ENCODE results near the gene GRIFIN. TPM values are rescaled to one million over a fixed set of nuclear protein-coding genes. Genes with fewer than 3 reads are reported as not detected.

Gene GRIFIN
- total and polyA plus RNA-seq, 3 donors from 2014 or later = not detected

DNA sequence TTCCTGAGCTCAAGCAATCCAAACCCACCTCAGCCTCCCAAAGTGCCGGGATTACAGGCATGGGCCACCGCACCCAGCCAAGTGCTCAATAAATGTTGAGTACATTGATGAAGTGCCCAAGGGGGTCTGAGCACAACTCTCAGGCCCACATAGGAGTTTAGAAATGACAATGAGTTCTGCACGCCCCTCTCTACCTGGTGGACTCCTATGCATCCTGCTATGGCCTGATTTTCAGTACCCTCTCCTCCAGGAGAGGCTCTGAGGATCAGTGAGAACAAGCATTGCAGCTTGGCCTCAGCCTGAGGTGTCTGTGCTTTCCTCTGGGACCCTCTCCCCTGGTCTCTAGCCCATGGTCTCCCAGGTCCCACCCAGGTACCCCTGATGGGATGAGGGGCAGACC is 20.9 kb upstream of the GRIFIN start:
- no peak for DNase-seq
- no peak overlapping the region for H3K27ac ChIP-seq
- no peaks in the 10 kb centered on the region for H3K27me3 ChIP-seq
- no peaks in the 10 kb centered on the region for H3K36me3 ChIP-seq (ENCODE audit: low read depth, missing control alignments)
- H3K4me3 ChIP-seq = no peak overlapping the region
- 93 to 98% methylated on average over 3 of the region's 3 CpGs for WGBS, 2 donors
- H3K9me3 ChIP-seq = no peaks in the 10 kb centered on the region
- H3K4me1 ChIP-seq = peaks cover 18% of the 10 kb centered on the region
- intact Hi-C loops (cut with DNase I; ENCODE audit: low total_unique reads) = no loop called here
- TF ChIP-seq, protein P1, sequence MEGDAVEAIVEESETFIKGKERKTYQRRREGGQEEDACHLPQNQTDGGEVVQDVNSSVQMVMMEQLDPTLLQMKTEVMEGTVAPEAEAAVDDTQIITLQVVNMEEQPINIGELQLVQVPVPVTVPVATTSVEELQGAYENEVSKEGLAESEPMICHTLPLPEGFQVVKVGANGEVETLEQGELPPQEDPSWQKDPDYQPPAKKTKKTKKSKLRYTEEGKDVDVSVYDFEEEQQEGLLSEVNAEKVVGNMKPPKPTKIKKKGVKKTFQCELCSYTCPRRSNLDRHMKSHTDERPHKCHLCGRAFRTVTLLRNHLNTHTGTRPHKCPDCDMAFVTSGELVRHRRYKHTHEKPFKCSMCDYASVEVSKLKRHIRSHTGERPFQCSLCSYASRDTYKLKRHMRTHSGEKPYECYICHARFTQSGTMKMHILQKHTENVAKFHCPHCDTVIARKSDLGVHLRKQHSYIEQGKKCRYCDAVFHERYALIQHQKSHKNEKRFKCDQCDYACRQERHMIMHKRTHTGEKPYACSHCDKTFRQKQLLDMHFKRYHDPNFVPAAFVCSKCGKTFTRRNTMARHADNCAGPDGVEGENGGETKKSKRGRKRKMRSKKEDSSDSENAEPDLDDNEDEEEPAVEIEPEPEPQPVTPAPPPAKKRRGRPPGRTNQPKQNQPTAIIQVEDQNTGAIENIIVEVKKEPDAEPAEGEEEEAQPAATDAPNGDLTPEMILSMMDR (IDR thresholded peaks at IDR 0.05) = no peak
- TF ChIP-seq POLR2A (IDR thresholded peaks at IDR 0.05) = no peak

DNA sequence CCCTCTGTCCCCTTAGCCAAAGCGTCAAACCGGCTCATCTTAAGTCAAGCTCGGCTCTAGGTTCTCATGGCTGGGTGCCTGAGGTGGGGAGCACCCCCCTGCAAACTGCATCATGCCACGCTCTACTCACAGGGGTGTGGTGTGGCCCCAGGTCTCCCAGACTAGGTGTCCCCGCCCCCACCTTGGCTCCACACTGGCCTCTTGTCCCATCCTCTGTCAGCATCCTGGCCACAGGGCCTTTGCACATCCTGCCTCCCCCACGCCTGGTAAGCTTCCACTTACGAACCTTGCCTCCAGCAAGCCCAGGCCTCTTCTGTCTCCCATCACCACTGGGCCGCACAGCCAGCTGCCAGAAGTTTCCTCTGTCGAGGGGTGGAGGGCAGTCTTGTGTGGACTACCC is 20.2 kb upstream of the GRIFIN start:
- TF ChIP-seq, protein P1 (IDR thresholded peaks at IDR 0.05) = no peak
- no peak for TF ChIP-seq POLR2A (IDR thresholded peaks at IDR 0.05)
- no peak overlapping the region for H3K27ac ChIP-seq
- H3K36me3 ChIP-seq (ENCODE audit: low read depth, missing control alignments) = no peaks in the 10 kb centered on the region
- no peak overlapping the region for H3K4me3 ChIP-seq
- no peaks in the 10 kb centered on the region for H3K27me3 ChIP-seq
- H3K4me1 ChIP-seq = peaks cover 18% of the 10 kb centered on the region
- intact Hi-C loops (cut with DNase I; ENCODE audit: low total_unique reads) = no loop called here
- H3K9me3 ChIP-seq = no peaks in the 10 kb centered on the region
- WGBS, 2 donors = 96 to 98% methylated on average over 9 of the region's 9 CpGs
- no peak for DNase-seq

DNA sequence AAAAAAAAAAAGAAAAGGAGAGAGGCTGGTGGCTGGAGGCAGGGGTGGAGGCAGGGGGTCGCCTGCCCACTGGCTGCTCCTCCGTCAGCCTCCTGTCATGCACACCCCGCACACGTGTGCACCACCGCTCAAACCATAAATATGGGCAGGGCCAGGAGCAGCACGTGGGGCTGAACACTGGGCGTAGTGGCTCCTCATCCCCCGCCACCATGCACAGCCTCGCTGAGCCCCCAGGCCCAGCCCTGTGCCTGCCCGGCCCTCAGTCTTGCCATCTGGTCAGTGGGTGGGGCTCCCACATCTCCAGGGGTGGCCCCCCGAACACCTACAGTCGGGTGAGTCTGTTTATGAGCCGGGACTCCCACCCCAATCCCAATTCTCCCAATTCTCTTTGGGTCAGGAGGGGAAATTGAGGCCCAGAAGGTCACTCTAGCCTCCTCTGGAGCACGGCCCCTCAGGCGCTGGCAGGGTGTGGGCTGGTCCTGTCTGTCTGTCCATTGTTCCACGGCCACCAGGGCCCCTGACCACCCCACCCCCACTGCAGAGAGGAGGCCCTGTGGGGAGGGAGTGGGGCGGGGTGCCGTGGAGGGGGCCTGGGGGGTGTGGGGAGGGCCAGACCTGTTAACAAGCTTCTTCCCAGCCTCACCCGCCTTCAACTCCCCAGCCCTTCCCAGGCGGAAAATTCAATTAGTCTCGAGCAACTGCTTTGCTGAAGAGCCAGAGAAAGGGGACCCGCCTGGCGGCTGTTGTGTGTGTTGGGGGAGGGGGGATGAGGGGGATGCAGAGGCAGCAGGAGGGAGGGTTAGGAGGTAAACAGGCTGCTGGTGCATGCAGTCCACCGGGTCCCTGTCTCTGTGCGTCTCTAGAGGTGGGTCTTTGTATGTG is 19.5 kb upstream of the GRIFIN start:
- Histone ChIP-seq H3K9me3 (no peaks in the 10 kb centered on the region), H3K27me3 (no peaks in the 10 kb centered on the region), H3K4me1 (peaks cover 18% of the 10 kb centered on the region), H3K36me3 (ENCODE audit: low read depth, missing control alignments) (no peaks in the 10 kb centered on the region), H3K4me3 (no peak overlapping the region), H3K27ac (no peak overlapping the region)
- TF ChIP-seq, protein P1 (IDR thresholded peaks at IDR 0.05) = no peak
- TF ChIP-seq POLR2A (IDR thresholded peaks at IDR 0.05) = no peak
- DNase-seq = no peak
- intact Hi-C loops (cut with DNase I; ENCODE audit: low total_unique reads) = no loop called here
- WGBS, 2 donors = 79 to 81% methylated on average over 20 to 25 of the region's 25 CpGs

DNA sequence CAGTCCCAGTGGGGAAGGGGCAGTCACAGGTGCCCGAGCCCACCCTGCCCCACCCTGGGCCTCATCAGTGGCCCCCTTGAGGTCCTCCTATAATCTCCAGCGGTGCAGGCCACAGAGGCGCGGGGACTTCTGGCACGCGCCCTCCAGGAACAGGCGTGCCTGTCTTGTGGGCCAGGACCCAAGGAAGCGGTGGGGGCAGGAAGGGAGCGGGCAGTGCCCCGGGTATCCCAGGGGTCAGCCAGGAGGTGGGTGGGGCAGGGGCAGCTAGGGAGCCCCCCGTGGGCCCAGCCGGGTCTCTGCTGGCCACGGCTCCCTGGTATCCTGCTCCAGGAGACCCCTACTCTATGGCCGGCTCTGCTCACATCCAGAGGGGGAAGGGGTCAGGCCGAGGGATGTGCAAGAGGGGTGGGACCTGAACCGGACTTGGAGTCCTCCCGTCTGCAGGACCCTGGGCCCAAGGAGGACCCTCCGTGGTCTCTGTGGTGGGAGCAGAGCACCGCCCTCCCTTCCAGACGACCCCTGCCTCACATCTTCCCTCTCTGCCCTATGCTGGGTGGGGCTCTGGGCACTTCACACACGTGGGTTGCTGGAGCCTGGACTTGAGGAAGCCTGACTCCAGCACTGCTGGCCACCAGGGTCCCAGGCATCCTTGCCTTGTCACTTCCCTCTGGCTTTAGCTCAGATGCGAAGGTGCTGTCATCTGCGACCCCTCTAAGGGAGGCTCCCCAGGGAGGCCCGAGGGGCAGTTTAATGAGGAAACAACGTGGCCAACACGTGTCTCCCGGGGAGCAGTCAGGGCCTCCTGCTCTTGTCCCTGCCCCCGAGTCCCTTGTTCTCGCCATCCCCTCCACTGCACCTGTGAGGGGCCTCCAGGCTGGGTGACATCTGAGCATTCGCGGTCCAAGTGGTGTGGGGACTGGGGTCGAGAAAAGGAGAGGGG is 18.3 kb upstream of the GRIFIN start:
- DNase-seq = no peak
- Histone ChIP-seq H3K27ac (no peak overlapping the region), H3K4me3 (no peak overlapping the region), H3K27me3 (no peaks in the 10 kb centered on the region), H3K9me3 (no peaks in the 10 kb centered on the region), H3K36me3 (ENCODE audit: low read depth, missing control alignments) (no peaks in the 10 kb centered on the region), H3K4me1 (peaks cover 28% of the 10 kb centered on the region)
- intact Hi-C loops (cut with DNase I; ENCODE audit: low total_unique reads) = no loop called here
- TF ChIP-seq, protein P1 (IDR thresholded peaks at IDR 0.05) = no peak
- TF ChIP-seq POLR2A (IDR thresholded peaks at IDR 0.05) = no peak
- WGBS, 2 donors = 47 to 86% methylated on average over 3 to 31 of the region's 32 CpGs

Data from testis (tissue), 3 donors.